H9 (cell line): ENCODE results near the gene RAB3C. TPM values are rescaled to one million over a fixed set of nuclear protein-coding genes. Genes with fewer than 3 reads are reported as not detected.

Experiments
- DNase-seq: peaks from one replicate; pipeline ENCODE4 v3.0.0-alpha.2; 2017
- H2AFZ ChIP-seq: one replicate; pipeline ENCODE4 v1.6.1; 2013; ENCODE audit warnings: mild to moderate bottlenecking, low read length, control low read depth, moderate library complexity
- H2AK5ac ChIP-seq: 2 replicates; pipeline ENCODE4 v1.6.1; 2013; ENCODE audit warnings: low read length, control low read depth, mixed read lengths; ENCODE audit not compliant: insufficient read length
- H2BK120ac ChIP-seq: one replicate; pipeline ENCODE4 v1.6.1; 2013; ENCODE audit warnings: low read depth, mild to moderate bottlenecking, low read length, control low read depth, inconsistent platforms; ENCODE audit not compliant: poor library complexity, severe bottlenecking
- H2BK12ac ChIP-seq: 2 replicates; pipeline ENCODE4 v1.6.1; 2013; ENCODE audit warnings: low read length, control low read depth, mixed read lengths, low read depth; ENCODE audit not compliant: insufficient read length
- H2BK15ac ChIP-seq: 2 replicates; pipeline ENCODE4 v1.6.1; 2013; ENCODE audit warnings: low read depth, low read length, control low read depth
- H2BK20ac ChIP-seq: one replicate; pipeline ENCODE4 v1.6.1; 2013; ENCODE audit warnings: low read depth, mild to moderate bottlenecking, low read length, control low read depth, inconsistent platforms; ENCODE audit not compliant: poor library complexity, severe bottlenecking
- H2BK5ac ChIP-seq: 2 replicates; pipeline ENCODE4 v1.6.1; 2013; ENCODE audit warnings: low read length, control low read depth, mixed read lengths; ENCODE audit not compliant: insufficient read length
- H3K14ac ChIP-seq: 2 replicates; pipeline ENCODE4 v1.6.1; 2013; ENCODE audit warnings: low read length, control low read depth; ENCODE audit not compliant: insufficient read depth
- H3K18ac ChIP-seq: 2 replicates; pipeline ENCODE4 v1.6.1; 2013; ENCODE audit warnings: low read depth, mild to moderate bottlenecking, mixed read lengths, low read length, control low read depth; ENCODE audit not compliant: insufficient read length
- H3K23ac ChIP-seq: 2 replicates; pipeline ENCODE4 v1.6.1; 2013; ENCODE audit warnings: low read length, control low read depth, mixed read lengths, low read depth; ENCODE audit not compliant: insufficient read length
- H3K23me2 ChIP-seq: 2 replicates; pipeline ENCODE4 v1.6.1; 2013; ENCODE audit warnings: low read depth, mild to moderate bottlenecking, mixed read lengths, low read length, control low read depth; ENCODE audit not compliant: insufficient read length, poor library complexity, severe bottlenecking
- H3K27ac ChIP-seq: 2 replicates; pipeline ENCODE4 v1.5.1; 2013; ENCODE audit warnings: low read length, control low read depth, mixed read lengths, low read depth; ENCODE audit not compliant: insufficient read length
- H3K27me3 ChIP-seq: 2 replicates; pipeline ENCODE4 v1.6.1; 2013; ENCODE audit warnings: low read length, control low read depth, inconsistent platforms; ENCODE audit not compliant: insufficient read depth
- H3K4ac ChIP-seq: 2 replicates; pipeline ENCODE4 v1.6.1; 2013; ENCODE audit warnings: low read depth, mild to moderate bottlenecking, control low read depth, inconsistent platforms, low read length, moderate library complexity
- H3K4me1 ChIP-seq: 2 replicates; pipeline ENCODE4 v1.6.1; 2013; ENCODE audit warnings: low read length, control low read depth, inconsistent platforms; ENCODE audit not compliant: insufficient read depth
- H3K4me2 ChIP-seq: 2 replicates; pipeline ENCODE4 v1.6.1; 2013; ENCODE audit warnings: low read length, control low read depth, mixed read lengths; ENCODE audit not compliant: insufficient read length, insufficient read depth
- H3K56ac ChIP-seq: 2 replicates; pipeline ENCODE4 v1.6.1; 2013; ENCODE audit warnings: low read depth, mild to moderate bottlenecking, mixed read lengths, low read length, control low read depth; ENCODE audit not compliant: insufficient read length
- H3K79me1 ChIP-seq: 2 replicates; pipeline ENCODE4 v1.6.1; 2013; ENCODE audit warnings: low read depth, mild to moderate bottlenecking, moderate library complexity, low read length, control low read depth, inconsistent platforms; ENCODE audit not compliant: insufficient read depth, poor library complexity, severe bottlenecking
- H3K79me2 ChIP-seq: 2 replicates; pipeline ENCODE4 v1.6.1; 2013; ENCODE audit warnings: low read length, control low read depth, inconsistent platforms; ENCODE audit not compliant: insufficient read depth
- H3K9ac ChIP-seq: 2 replicates; pipeline ENCODE4 v1.6.1; 2013; ENCODE audit warnings: low read length, control low read depth, mixed read lengths; ENCODE audit not compliant: insufficient read length; ENCODE audit errors: extremely low read depth
- H3K9me3 ChIP-seq: one replicate; pipeline ENCODE4 v1.6.1; 2013; ENCODE audit warnings: low read depth, low read length, inconsistent platforms; ENCODE audit not compliant: control insufficient read depth
- H3T11ph ChIP-seq: one replicate; pipeline ENCODE4 v1.6.1; 2013; ENCODE audit warnings: mild to moderate bottlenecking, low read length, control low read depth, inconsistent platforms
- H4K20me1 ChIP-seq: one replicate; pipeline ENCODE4 v1.6.1; 2013; ENCODE audit not compliant: control insufficient read depth, insufficient read length, insufficient read depth
- H4K5ac ChIP-seq: 2 replicates; pipeline ENCODE4 v1.6.1; 2013; ENCODE audit warnings: low read depth, mild to moderate bottlenecking, mixed read lengths, low read length, control low read depth; ENCODE audit not compliant: insufficient read length
- H4K8ac ChIP-seq: replicated peaks from 2 replicates; pipeline ENCODE4 v1.6.1; 2013; ENCODE audit warnings: low read length, control low read depth, mixed read lengths, low read depth; ENCODE audit not compliant: insufficient read length
- H4K91ac ChIP-seq: 2 replicates; pipeline ENCODE4 v1.6.1; 2013; ENCODE audit warnings: low read depth, mild to moderate bottlenecking, moderate library complexity, mixed read lengths, low read length, control low read depth; ENCODE audit not compliant: insufficient read length
- H3K27ac Mint-ChIP-seq, 3 experiments: 2 replicates in 2 of 3; 3 replicates in 1 of 3; pipeline ENCODE4 v1.8.0; 2020 to 2021; ENCODE audit warnings: mixed read lengths in 3 of 3, mild to moderate bottlenecking in 1 of 3, moderate library complexity in 1 of 3
- H3K27me3 Mint-ChIP-seq: 2 replicates; pipeline ENCODE4 v1.8.0; 2021; ENCODE audit warnings: low read depth, mild to moderate bottlenecking, moderate library complexity, mixed read lengths
- H3K36me3 Mint-ChIP-seq, 3 experiments: 2 replicates in 2 of 3; 3 replicates in 1 of 3; pipeline ENCODE4 v1.8.0; 2020 to 2021; ENCODE audit warnings: low read depth in 3 of 3, mixed read lengths in 3 of 3; ENCODE audit not compliant: insufficient read depth in 1 of 3
- H3K4me1 Mint-ChIP-seq, 2 experiments: 2 replicates each; pipeline ENCODE4 v1.8.0; 2020; ENCODE audit warnings: mixed read lengths in 2 of 2
- H3K4me3 Mint-ChIP-seq, 2 experiments: 2 replicates in 1 of 2; 3 replicates in 1 of 2; pipeline ENCODE4 v1.8.0; 2020 to 2021; ENCODE audit warnings: mild to moderate bottlenecking in 2 of 2, mixed read lengths in 2 of 2, moderate library complexity in 1 of 2
- H3K9me3 Mint-ChIP-seq, 2 experiments: 2 replicates in 1 of 2; 3 replicates in 1 of 2; pipeline ENCODE4 v1.8.0; 2020; ENCODE audit warnings: mild to moderate bottlenecking in 2 of 2, mixed read lengths in 2 of 2, moderate library complexity in 1 of 2
- CTCF ChIP-seq: fragments of 200-600 bp; sonication (generic); conservative IDR thresholded peaks from 3 replicates; pipeline ENCODE4 v1.8.0; 2021; ENCODE audit warnings: antibody characterized with exemption, mild to moderate bottlenecking
- total RNA-seq: library from RNA; stranded (reverse); gene quantifications from 2 replicates; pipeline ENCODE4 v1.2.1, GENCODE V29; 2021

Gene RAB3C
- total RNA-seq, 1 experiment from 2014 or later: 16.3 TPM

- Mint-ChIP-seq H3K9me3 (peaks cover 0 to under 1% of the 10 kb centered on the region in 2 experiments; a peak in 2 of 5 replicates), H3K36me3 (no peaks in the 10 kb centered on the region; a peak in 2 of 7 replicates), H3K4me1 (no peaks in the 10 kb centered on the region), H3K27ac (no peak overlapping the region; a peak in 1 of 7 replicates), H3K27me3 (no peaks in the 10 kb centered on the region), H3K4me3 (no peak overlapping the region)
- no peak for TF ChIP-seq CTCF
- DNase-seq: no peak
- Histone ChIP-seq H2BK12ac (no peak overlapping the region), H2BK15ac (no peak overlapping the region), H3K23me2 (no peaks in the 10 kb centered on the region), H4K20me1 (no peaks in the 10 kb centered on the region), H3K79me2 (no peaks in the 10 kb centered on the region), H3K9ac (no peak overlapping the region), H3K27ac (no peak overlapping the region), H2AK5ac (no peak overlapping the region), H3T11ph (no peak overlapping the region), H2BK5ac (no peak overlapping the region), H3K14ac (no peak overlapping the region), H4K8ac (no peak overlapping the region), H4K91ac (no peak overlapping the region), H2BK120ac (no peak overlapping the region), H3K27me3 (no peaks in the 10 kb centered on the region), H3K18ac (no peak overlapping the region), H3K4me1 (no peaks in the 10 kb centered on the region), H4K5ac (no peak overlapping the region), H2AFZ (no peak overlapping the region), H3K23ac (no peak overlapping the region), H3K9me3 (no peaks in the 10 kb centered on the region), H3K4me2 (no peak overlapping the region), H3K4ac (no peak overlapping the region), H2BK20ac (no peak overlapping the region), H3K56ac (no peak overlapping the region), H3K79me1 (no peaks in the 10 kb centered on the region)
Measured at GRCh38 chr5:58834242-58835225, 251.7 kb downstream of the RAB3C start.
